Posterior vena cava (tissue), 2 donors: Measurements from ENCODE around the gene LRRC14B. TPM values are rescaled to one million over a fixed set of nuclear protein-coding genes. Genes with fewer than 3 reads are reported as not detected.
"Not testable (repeated sequence)": the region's sequence is repeated elsewhere in the genome, so short reads cannot be mapped to it uniquely, and the experiment has no call there.

Experiments used
- DNase-seq: peaks from one replicate; pipeline ENCODE4 v3.0.0-alpha.2; 2020; ENCODE audit warnings: low spot score
- intact Hi-C, 2 donors: fragments of 100-400 bp; cut with DNase I; formaldehyde crosslinking; loops; one replicate each; pipeline versions ENCODE4 v1.14.1 to v1.14.2; 2022 to 2023
- total RNA-seq, 2 donors: library from RNA; stranded (reverse); fragmentation: NEBNext Ultra II Directional; extraction: Animal tissue kit (Norgen Biotek cat#: 25700); gene quantifications; one replicate each; pipeline ENCODE4 v1.2.1, GENCODE V29; 2021
- donor health status: DM: yes; HTN: yes; CAD: no.
- donor health status: DM: yes; HTN: yes; CAD: no.

The LRRC14B gene
- total RNA-seq, 2 donors from 2014 or later = not detected

DNA sequence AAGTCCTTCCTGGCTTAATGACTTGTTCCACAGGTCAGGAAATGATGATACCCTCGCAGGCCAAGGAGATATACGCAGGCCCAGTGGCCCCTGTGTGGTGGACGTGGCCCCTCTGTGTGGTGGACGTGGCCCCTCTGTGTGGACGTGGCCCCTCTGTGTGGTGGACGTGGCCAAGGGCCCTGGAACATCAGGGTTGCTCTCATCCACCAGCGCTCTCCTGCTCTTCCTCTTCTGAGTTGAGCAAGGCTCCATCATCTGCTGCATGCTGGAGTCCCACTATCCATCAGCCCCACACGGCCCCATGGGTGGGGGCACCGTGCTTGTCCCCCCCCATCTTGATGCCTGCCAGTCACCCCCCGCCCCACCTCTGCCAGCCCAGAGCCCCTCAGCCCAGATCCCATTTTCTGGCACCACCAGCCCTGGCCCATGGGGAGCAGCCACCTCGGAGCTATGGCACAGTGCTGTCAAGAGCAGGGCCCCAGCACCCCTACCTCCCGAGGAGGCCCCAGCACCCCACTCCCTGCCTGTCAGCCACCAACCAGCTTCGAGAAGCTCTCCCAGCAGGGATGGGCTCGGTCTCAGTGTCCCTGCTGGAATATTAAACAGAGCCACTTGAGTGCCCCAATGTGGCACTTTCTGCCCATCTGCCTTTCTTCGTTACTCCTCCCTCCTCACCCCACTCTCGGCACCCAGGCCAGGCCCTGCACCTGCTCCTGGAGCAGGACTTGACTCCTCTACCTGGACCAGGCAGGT lies 8.1 kb downstream of the LRRC14B start:
- DNase-seq = no peak
- intact Hi-C loops = no loop called here

DNA sequence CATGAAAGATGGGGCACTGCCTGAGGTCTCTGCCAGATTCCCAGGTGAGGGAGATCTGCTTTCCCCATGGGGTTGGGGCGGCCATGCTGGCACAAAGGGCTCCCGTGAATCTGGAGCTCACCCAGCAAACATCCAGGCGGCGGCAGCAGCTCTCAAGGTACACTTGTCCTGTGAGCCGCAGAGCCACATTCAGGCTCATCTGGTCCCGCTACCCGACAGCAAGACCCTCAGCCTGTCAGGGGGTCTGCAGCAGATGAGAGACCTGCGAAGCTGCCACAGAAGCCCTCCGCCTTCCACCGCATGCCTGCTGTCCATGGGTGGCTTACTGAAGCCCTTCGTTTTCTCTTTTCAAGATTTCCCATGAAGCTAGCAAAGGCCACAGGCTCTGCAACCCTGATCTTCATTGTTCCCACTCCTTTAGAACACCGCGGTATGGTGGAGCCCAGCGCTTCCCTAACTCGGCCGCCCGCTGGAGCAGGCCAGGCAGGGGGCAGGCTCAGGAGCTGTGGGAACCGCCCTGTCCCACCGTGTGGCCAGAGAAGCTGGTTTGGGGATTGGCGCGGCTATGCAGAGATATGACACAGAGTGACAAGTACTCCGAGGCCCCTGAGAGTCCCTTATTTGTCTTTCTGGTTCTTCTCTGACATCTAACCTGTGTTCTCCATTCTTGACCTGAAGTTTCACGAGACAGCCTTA lies 8.8 kb downstream of the LRRC14B start:
- intact Hi-C loops = loop anchor here in 1 of 2 donors (2.0 kb wide), 1 partner anchor 35 kb away; no protein-coding TSS in a partner anchor
- no peak for DNase-seq

DNA sequence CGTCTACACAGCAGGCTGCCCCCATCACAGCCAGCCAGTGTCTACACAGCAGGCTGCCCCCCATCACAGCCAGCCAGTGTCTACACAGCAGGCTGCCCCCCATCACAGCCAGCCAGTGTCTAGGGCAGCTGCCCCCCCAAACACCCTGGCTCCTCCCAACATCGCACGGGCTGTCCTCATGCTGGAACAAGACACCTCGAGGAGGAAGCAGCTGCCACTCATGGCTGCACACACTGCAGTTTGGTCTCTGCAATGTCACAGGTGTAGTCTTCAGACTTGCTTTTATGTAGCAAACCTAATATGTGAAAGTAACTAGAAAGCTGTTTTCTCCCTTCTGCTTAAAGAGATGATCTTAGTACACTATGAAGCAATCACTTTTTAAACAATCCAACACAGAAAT lies 9.7 kb downstream of the LRRC14B start:
- intact Hi-C loops = loop anchor here in 1 of 2 donors (2.0 kb wide), 1 partner anchor 36 kb away; no protein-coding TSS in a partner anchor
- DNase-seq = no peak

GRCh38 chr5:201672-202071 lies 10.4 kb downstream of the LRRC14B start:
- no peak for DNase-seq

DNA sequence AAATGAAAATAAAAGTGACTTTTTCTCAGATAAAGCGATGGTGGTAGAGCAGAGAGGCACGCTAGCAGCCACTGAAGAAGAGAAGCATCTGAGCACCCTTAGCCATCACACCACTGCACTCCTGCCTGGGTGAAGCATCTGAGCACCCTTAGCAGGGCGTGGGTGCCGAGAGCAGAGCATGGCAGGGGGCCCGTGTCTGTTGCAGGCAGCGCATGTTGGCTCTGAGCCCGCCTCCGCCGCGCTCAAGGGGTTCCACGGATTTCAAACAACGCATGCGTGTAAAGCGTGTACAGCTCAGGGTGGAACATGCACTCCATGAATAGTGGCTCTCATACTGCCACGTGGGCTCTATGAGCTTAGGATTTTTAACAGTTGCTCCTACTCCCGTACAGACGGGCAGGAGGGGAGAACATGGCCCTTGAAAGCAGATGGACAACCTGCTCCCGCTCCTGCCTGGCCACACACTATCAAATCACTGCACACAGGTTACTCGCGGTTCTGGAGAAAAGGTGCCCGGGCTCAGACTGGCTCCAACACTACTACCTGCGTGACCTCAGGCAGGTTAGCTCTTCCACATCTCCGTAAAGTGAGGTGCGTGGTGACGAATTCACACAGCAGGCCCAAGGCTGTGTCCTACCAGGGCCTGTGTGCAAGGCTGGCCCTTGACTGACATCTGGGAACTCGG lies 12.1 kb downstream of the LRRC14B start:
- DNase-seq = no peak

More at GRCh38 chr5:201672-202071, 10.4 kb downstream of the LRRC14B start:
- intact Hi-C loops = loop anchor here in 1 of 2 donors (2.0 kb wide), 1 partner anchor 37 kb away; no protein-coding TSS in a partner anchor

DNA sequence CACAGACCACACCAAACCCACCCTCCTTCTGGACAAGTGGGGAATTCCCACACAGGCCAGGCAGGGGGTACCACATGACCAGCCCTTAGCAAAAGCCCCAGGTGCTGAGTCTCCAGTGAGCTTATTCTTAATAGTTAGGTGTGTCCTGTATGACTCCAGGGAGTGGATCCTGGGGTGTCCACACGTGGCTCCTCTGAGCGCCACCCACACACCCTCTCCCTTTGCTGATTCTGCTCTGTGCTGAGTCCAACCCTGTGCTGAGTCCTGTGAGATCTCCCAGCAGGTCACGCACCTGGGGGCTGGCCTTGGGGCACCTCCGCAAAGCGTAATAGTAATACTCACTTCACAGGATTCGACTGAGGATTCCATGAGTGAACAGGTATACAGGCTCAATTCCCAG lies 12.7 kb downstream of the LRRC14B start:
- no peak for DNase-seq
- intact Hi-C loops = no loop called here

More for the DNA sequence above, 12.1 kb downstream of the LRRC14B start:
- intact Hi-C loops = no loop called here

- intact Hi-C loops = no loop called here
Measured at GRCh38 chr5:204462-204861, 13.2 kb downstream of the LRRC14B start.

DNA sequence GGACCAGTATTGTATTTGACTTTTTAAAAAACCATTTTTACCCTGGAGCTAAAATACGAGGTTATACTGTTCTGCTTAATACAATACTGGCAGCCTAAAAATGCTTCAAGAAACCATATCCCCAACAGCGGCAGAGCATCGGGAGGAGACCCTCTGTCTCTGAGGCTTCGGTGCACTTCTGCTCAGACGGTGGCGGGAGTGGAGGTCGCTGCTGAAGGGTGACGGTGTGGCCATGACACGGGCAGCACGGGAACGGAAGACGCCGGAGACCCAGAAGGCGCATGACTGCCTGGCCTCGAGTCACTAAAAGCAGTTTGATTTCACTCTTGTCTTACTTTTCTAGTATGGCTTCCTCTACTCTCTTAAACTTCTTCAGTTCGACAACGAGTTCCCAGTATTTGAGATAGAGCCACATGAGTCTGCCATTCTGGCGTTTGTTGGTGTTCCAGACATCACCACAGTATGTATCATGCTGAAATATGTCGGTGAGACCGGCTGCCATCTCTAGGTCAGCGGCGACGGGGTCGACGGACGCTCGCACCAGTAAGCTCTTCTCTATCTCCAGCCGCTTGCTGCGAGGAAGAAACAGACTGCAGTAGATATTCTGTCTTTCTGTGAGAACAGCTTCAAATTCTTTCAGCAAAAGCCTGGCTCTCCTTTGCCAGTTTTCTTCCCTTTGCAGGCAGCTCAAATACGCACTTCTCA lies 13.8 kb downstream of the LRRC14B start:
- intact Hi-C loops = no loop called here
- no peak for DNase-seq

More at GRCh38 chr5:204462-204861, 13.2 kb downstream of the LRRC14B start:
- no peak for DNase-seq

DNA sequence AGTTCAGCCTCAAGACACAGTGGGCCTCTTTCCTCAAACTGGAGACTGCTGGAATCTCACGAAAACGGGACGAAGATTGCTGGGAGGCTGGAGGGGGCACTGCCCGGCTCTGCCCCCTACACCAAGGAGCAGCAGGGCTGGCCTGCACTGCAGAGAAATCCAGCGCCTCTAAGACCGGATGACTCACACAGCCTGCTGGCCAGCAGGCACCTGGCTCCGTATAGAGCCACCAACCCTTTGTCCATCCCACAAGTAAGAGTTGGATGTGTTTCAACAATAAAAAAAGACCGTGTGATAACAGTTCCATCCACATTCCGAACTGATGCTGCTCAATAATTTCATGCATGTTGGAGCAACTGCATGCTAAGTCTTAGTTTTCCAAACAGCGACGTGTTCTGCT lies 15.1 kb downstream of the LRRC14B start:
- no peak for DNase-seq
- intact Hi-C loops = no loop called here

DNA sequence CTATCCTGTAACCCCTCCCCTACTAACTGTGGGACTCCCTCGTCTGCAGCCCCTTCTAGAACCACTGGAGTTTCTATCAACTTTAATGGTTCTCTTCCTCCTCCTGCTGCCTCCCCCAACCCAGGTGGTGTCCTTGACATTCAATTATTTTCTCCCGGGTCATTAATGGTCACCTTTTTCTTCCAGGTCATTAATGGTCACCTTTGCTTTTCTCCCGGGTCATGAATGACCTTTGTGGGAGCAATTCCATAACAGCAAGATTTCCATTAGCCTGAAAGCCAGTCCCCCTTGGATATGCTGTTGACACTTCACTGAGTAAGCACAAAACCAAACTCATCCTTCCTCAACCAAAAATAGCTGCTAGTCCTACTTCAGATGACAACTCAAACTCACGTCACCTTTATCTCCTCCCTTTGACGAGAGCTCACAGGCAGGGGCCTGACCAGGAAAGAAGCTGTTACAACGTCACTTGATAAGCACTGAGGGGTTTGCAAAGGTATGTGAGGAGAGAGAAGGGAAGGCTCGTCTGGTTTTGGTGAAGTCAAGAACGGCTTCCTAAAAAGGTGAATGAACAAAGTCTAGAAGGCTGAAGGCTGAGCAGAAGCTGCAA lies 15.7 kb downstream of the LRRC14B start:
- no peak for DNase-seq
- intact Hi-C loops = no loop called here

DNA sequence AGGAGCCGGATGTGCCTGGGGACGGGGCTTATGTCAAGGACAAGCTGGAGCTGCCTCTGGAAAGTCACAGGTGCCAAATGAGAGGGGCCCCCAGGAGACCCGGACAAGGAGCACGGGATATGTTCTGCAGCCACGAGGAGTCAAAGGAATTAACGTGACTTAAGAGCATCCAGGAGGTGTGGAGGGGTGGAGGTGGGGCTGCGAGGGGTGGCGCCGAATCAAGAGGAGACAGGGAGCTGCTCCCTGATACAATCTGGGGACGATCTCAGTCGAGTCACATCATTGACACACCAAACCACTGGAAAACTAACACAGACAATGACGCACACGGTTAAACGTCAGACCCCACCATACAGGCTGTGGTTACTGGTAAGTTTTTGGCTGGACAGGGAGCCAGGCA lies 16.3 kb downstream of the LRRC14B start:
- intact Hi-C loops = no loop called here
- DNase-seq = no peak

DNA sequence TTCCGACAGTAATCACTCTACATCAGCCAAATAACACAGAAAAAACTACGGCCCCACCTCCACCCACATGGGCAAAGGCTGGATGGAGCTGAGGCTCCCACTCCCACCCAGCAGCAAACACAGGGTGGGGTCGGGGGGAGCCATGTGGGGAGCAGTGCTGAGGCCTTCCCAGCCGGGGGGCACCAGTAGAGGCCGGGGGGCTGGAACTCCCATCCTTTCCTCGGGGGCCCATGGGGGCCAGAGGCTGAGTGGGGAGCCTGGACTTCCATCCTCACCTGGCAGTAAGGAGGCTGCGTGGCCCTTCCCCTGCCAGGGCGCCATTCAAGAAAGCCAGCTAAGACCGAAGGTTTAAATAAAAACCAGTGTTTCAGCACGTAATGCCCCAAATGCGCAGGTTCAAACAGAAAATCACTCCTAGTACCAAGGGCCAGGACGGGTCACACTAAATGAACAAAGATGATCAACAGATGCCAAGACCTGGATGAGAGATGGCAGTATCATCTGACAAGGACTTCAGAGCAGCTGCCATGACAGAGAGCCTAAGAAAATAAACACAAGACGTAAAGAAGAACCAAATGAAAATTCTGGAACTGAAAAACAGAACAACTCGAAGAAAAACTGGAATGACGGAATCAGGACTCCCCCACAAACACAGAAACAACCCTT lies 17.3 kb downstream of the LRRC14B start:
- DNase-seq = no peak

DNA sequence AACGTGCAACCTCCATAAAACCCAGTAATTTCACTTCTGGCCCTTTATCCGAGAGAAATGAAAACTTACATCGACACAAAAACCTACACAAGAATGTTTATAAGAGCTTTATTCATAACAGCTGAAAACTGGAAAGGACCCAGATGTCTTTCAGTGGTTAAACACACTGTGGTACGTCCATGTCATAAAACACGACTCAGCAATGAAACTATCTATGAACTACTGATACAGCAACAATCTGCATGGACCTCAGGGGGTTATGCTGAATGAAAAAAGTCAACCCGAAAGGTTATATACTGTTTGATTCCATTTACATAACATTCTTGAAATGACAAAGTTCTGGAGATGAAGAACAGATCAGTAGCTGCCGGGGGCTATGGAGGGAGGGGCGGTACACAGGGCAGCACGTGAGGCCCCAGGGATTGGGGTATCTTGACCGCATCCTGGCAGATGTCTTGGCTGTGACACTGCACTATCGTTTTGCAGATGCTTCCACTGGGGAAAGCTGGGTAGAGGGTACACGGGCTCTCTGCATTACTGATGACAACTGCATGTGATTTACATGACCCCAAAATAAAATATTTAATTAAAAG lies 22.6 kb downstream of the LRRC14B start:
- DNase-seq = no peak
- intact Hi-C loops = no loop called here

More for the DNA sequence above, 17.3 kb downstream of the LRRC14B start:
- intact Hi-C loops = no loop called here

DNA sequence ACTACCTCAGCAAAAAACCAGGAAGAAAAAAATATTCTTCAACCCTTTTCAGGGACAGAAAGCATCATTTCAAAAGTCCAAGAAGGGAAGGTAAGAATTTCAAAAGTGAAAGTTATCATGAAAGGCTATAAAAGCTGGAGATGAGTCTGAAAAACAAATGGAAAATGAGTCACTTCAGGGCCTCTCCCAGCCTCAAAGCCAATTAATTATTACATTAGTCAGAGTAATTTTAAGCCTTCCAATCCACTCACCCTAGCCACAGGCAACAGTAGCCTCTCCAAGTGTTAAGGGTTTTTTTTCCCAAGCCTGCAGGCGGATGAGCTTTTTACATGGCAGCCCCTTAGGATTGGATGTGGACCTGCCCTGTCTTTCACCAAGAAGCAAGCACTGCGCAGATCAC lies 24.0 kb downstream of the LRRC14B start:
- intact Hi-C loops, DNase-seq: not testable (repeated sequence)

GRCh38 chr5:216076-216475 lies 24.8 kb downstream of the LRRC14B start:
- DNase-seq, intact Hi-C loops: not testable (repeated sequence)

DNA sequence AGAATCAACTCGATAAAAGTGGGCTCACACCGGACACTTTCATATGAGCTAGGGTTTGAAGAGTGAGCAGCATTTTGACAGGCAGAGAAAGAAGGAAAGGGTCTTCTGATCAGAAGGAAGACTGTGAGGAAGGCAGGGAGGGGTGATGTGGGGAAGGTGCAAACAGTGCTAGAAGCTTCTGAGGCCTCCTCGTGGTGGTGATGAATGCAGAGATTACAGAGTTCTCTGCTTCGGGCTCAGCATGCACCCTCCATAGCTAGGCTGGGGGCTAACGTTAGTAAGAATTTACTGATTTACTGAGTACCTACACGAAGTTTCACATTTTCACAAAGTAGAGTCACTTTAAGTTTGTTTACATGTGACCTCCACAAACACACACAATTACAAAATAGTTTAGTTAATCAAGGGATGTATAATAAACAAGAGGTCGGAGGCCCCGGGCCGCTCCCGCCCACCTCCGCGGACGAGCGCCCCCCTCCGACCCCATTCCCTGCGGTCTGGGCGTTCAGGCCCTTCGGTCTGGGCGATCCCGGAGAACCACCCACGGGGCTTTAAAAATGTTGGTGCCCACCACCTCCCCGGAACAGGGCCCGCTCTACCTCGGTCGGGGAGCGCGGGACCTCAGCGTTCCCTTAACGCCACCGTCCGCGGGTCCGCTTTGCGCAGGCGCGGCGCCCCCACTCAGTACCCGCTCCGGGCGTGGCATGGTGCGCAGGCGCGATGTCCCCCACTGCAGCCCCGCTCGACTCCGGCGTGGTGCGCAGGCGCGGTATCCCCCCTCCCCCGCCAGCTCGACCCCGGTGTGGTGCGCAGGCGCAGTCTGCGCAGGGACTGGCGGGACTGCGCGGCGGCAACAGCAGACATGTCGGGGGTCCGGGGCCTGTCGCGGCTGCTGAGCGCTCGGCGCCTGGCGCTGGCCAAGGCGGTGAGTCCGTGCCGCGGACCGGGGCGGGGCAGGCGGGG lies 26.5 kb downstream of the LRRC14B start, which contains the start of the genes CCDC127 and SDHA:
CCDC127 (minus strand) TSS at position 660 of the 963 bp plus-strand sequence. CDS start 1,304 bp downstream, outside the sequence.
SDHA (plus strand) TSS at position 827 of the 963 bp plus-strand sequence; CDS start at position 863, 36 bp downstream.
- intact Hi-C loops = not testable (repeated sequence)
- peak; percentile 99 for DNase-seq
